GM12874 (cell line): ENCODE measurements around the gene GPD2.

Source experiments
- TF ChIP-seq, protein P1 (sequence below): IDR thresholded peaks from 2 replicates; pipeline ENCODE4 v1.5.1; 2011; ENCODE audit warnings: low read depth, mild to moderate bottlenecking, control low read depth, low read length, moderate library complexity; ENCODE audit not compliant: insufficient read depth

The GPD2 gene

DNA sequence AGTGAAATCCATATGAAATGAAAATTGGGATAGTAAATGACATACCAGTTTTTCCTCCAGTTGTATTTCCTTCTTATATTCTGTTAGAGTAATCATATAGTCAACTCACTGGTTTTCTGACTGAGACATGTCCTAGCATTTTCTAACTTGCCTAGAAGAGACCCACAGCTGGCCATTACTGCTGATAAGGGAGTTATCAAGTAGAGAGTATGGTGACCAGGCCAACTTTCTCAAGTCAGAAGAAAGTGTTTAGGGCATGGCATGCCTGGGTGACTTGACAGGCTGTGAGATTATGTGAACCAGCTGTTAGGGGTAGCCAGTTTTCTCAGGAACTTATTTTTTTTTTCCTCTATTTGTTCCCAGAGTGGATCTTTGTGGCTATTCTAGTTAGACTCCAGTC lies 81.2 kb downstream of the GPD2 start:
- TF ChIP-seq, protein P1, sequence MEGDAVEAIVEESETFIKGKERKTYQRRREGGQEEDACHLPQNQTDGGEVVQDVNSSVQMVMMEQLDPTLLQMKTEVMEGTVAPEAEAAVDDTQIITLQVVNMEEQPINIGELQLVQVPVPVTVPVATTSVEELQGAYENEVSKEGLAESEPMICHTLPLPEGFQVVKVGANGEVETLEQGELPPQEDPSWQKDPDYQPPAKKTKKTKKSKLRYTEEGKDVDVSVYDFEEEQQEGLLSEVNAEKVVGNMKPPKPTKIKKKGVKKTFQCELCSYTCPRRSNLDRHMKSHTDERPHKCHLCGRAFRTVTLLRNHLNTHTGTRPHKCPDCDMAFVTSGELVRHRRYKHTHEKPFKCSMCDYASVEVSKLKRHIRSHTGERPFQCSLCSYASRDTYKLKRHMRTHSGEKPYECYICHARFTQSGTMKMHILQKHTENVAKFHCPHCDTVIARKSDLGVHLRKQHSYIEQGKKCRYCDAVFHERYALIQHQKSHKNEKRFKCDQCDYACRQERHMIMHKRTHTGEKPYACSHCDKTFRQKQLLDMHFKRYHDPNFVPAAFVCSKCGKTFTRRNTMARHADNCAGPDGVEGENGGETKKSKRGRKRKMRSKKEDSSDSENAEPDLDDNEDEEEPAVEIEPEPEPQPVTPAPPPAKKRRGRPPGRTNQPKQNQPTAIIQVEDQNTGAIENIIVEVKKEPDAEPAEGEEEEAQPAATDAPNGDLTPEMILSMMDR, result no peak

DNA sequence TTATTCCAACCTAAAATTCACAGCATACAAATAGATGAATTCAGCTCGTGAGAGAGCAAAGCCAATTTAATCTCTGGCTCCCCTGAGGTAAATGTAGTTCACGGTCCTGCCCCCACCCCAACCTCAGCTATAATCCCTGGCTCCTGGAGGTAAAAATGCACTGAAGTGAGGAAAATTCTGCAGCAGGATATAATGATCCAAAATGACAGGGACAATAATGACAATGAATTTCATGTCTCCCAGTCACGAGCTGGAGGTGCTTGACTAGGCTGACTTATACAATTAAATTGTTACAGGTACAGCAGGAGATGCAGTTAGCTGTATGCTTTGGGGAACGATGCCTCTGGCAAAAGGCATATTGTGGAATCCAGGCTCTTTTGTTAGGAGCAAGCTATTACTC lies 82.0 kb downstream of the GPD2 start:
- TF ChIP-seq, protein P1, result no peak

DNA sequence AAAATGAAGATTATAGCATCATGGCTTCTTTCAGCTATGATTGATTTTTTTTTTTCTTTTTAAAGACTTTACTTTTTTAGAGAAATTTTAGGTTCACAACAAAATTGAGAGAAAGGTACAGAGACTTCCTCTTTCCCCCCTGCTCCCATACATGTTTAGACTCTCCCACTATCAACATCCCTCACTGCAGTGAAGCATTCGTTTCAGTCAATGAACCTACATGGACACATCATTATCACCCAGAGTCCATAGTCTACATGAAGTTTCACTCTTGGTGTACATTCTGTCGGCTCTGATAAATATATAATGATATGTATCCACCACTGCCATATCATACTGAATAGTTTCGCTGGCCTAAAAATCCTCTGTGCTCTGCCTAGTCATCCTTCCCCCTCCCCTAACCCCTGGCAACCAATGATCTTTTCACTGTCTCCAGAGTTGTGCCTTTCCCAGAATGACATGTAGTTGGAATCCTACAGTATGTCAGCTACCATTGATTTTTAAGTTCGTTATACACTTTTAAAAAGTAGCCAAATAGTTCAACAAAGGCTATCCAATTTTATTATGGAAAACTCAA lies 86.8 kb downstream of the GPD2 start:
- TF ChIP-seq, protein P1, result no peak

DNA sequence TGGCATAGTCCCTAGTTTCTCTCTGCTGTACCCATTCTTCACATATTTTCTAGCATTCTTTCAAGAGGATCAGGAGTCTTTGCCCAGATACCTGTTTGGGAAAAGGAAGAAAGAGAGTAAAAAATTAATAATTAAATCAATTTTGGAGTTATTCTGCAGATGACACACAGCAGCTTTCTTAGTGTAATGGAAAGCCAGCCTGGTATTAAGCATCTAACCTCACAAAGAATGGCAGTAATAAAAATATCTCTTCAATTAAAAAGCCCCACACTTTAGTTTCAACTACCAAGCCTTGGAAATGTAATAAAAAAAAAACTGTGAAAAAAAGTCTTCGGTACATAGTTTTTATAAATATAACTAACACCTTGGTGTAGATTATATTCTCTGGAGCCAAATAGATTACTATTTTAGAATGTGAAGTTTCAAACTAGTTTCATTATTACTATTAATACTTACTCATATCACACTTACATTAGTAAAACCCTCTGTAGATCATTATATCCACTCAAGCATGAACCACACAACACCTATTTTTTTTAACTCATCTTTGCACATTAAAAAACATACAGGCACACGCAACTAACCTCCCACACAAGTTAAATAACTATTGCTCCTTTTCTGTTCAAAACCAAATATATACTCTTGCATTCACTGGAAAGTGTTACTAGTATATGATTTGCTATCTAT lies 90.9 kb downstream of the GPD2 start:
- TF ChIP-seq, protein P1, result no peak

DNA sequence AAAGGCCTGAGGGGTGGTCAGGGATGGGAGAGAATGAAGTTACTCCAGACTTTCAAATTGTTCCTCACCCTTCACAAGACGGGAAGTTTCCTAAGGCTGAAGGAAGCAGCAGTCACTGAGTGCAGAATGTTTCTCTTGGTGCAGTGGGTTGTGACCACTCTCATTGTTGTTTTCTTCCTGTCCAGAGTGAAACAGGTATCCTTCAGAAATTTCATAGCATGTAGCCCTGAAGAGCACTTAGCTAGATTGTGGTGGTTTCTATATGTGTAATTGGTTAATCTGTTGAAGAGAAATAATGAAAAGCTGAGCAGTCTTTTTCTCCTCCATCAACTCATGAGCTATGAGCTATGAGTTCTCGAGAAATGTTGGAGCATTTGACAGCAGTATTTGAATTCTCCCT lies 96.8 kb downstream of the GPD2 start:
- TF ChIP-seq, protein P1, result no peak

DNA sequence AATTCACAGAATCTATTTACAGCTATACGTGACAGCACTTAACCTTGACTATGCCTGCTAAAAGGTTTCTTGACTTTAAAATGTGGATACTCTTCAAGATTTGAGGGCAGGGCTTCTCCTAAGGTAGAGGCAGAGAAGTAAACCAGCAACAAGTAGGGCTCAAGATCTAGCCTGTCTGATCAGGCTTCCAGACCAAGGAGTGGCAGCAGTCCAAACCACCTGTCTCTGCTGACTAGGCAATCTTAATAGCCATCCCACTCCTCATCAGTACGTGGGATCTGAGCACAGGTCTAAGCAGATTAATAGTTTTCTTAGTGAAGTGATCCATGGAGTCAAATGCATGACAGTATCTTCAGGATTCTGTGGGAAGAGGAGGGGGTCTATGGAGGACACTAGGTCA lies 100.4 kb downstream of the GPD2 start:
- TF ChIP-seq, protein P1, result no peak

DNA sequence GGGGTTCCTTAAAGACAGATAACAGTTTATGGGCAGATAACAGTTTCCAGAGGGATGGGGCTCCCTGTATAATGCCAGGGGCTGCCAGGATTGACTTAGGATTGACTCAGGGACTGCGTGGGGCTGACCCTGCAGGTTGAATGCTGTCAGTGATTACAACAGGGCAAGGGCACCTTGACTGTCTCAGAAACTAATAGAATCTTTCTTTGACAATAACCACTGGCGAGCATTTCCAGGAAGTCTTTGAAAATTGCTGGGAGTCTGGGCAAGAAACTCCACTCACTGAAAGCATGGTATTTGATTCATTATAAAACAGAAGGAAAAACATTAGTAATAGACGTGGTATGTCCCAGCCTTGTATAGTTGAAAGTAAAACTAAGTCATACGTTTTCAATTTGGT lies 101.0 kb downstream of the GPD2 start:
- TF ChIP-seq, protein P1, result no peak
